Measurements from ENCODE around the gene TAF10.

The TAF10 gene

DNA sequence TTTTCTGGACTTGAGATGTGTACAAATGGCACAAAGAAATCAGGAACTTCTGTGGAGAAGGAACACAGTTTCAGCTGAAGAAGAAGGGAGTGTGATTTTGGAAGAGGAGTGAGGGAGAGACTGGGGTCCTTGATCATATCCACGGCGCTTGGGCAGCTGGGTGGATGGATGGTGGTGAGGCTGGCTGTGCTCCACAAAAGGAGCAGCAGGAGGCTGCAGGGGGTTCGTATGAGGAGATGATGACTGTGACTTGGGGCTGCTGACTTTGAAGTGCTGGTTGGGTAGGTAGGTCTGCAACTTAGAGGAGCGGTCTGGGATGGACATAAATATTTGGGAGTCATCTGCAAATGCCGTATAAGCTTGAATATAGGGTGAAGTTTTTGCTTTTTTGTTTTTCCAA is 44.9 kb upstream of the TAF10 start:
- H4K8ac ChIP-seq (ENCODE audit: low read depth, low read length): no peak overlapping the region
- H3K4me2 ChIP-seq (ENCODE audit: low read length): no peak overlapping the region
- no peak overlapping the region for H4K12ac ChIP-seq (ENCODE audit: low read depth, low read length)
- H3K27ac ChIP-seq (ENCODE audit: low read depth, low read length): no peak overlapping the region
- no peak overlapping the region for H2AFZ ChIP-seq (ENCODE audit: insufficient read depth, low read length, poor library complexity)
- peaks cover 0 to 6% of the 10 kb centered on the region in 2 experiments for H3K4me1 ChIP-seq (ENCODE audit: control insufficient read depth in 1 of 2, insufficient read depth in 2 of 2, low read length in 2 of 2)
- H3K79me1 ChIP-seq (ENCODE audit: low read length): no peaks in the 10 kb centered on the region
- no peaks in the 10 kb centered on the region for H3K9me3 ChIP-seq (ENCODE audit: insufficient read depth, low read depth, low read length)
- H3K36me3 ChIP-seq (ENCODE audit: control insufficient read depth in 1 of 2, insufficient read depth in 2 of 2, low read length in 2 of 2): no peaks in the 10 kb centered on the region
- H4K91ac ChIP-seq (ENCODE audit: low read depth, low read length): no peak overlapping the region
- H2BK120ac ChIP-seq (ENCODE audit: insufficient read depth, low read length, poor library complexity): no peak overlapping the region
- no peak overlapping the region for H3K14ac ChIP-seq (ENCODE audit: low read length)
- H3K23ac ChIP-seq (ENCODE audit: low read length): no peak overlapping the region
- no peak overlapping the region for H3K9ac ChIP-seq (ENCODE audit: low read length)
- H3K4me3 ChIP-seq (ENCODE audit: low read depth, low read length): no peak overlapping the region
- no peak overlapping the region for H3K18ac ChIP-seq (ENCODE audit: low read length)
- no peaks in the 10 kb centered on the region for H3K79me2 ChIP-seq (ENCODE audit: control insufficient read depth, insufficient read depth, low read length, poor library complexity)
- no peak overlapping the region for H2BK5ac ChIP-seq (ENCODE audit: low read depth, low read length, poor library complexity)
- H2AK5ac ChIP-seq (ENCODE audit: low read length): no peak overlapping the region
- DNase-seq: no peak
- H2BK12ac ChIP-seq (ENCODE audit: low read length): no peak overlapping the region
- H3K4ac ChIP-seq (ENCODE audit: low read depth, low read length): no peak overlapping the region
- no CpG with 5 or more reads among the region's 5 CpGs for WGBS (ENCODE audit: extremely low coverage, insufficient coverage, insufficient read length)
- H3K27me3 ChIP-seq (ENCODE audit: insufficient read depth, low read length): peaks cover 30% of the 10 kb centered on the region

- no CpG with 5 or more reads among the region's 4 CpGs for WGBS (ENCODE audit: extremely low coverage, insufficient coverage, insufficient read length)
- no peak overlapping the region for H3K4me3 ChIP-seq (ENCODE audit: low read depth, low read length)
- H3K79me2 ChIP-seq (ENCODE audit: control insufficient read depth, insufficient read depth, low read length, poor library complexity): no peaks in the 10 kb centered on the region
- no peak overlapping the region for H4K91ac ChIP-seq (ENCODE audit: low read depth, low read length)
- H3K14ac ChIP-seq (ENCODE audit: low read length): no peak overlapping the region
- no peaks in the 10 kb centered on the region for H3K79me1 ChIP-seq (ENCODE audit: low read length)
- DNase-seq: no peak
- no peak overlapping the region for H2AK5ac ChIP-seq (ENCODE audit: low read length)
- no peak overlapping the region for H2BK5ac ChIP-seq (ENCODE audit: low read depth, low read length, poor library complexity)
- H3K23ac ChIP-seq (ENCODE audit: low read length): no peak overlapping the region
- H4K8ac ChIP-seq (ENCODE audit: low read depth, low read length): no peak overlapping the region
- H2BK120ac ChIP-seq (ENCODE audit: insufficient read depth, low read length, poor library complexity): no peak overlapping the region
- no peak overlapping the region for H2AFZ ChIP-seq (ENCODE audit: insufficient read depth, low read length, poor library complexity)
- H4K12ac ChIP-seq (ENCODE audit: low read depth, low read length): no peak overlapping the region
- no peak overlapping the region for H3K9ac ChIP-seq (ENCODE audit: low read length)
- peaks cover 0 to 6% of the 10 kb centered on the region in 2 experiments for H3K4me1 ChIP-seq (ENCODE audit: control insufficient read depth in 1 of 2, insufficient read depth in 2 of 2, low read length in 2 of 2)
- H3K4ac ChIP-seq (ENCODE audit: low read depth, low read length): no peak overlapping the region
- H3K27me3 ChIP-seq (ENCODE audit: insufficient read depth, low read length): peaks cover 30% of the 10 kb centered on the region
- no peak overlapping the region for H2BK12ac ChIP-seq (ENCODE audit: low read length)
- H3K9me3 ChIP-seq (ENCODE audit: insufficient read depth, low read depth, low read length): no peaks in the 10 kb centered on the region
- H3K4me2 ChIP-seq (ENCODE audit: low read length): no peak overlapping the region
- H3K36me3 ChIP-seq (ENCODE audit: control insufficient read depth in 1 of 2, insufficient read depth in 2 of 2, low read length in 2 of 2): no peaks in the 10 kb centered on the region
- no peak overlapping the region for H3K27ac ChIP-seq (ENCODE audit: low read depth, low read length)
- no peak overlapping the region for H3K18ac ChIP-seq (ENCODE audit: low read length)
These were observed 44.5 kb upstream of the TAF10 start for GRCh38 chr11:6656584-6656915.

- H3K9me3 ChIP-seq (ENCODE audit: insufficient read depth, low read depth, low read length): no peaks in the 10 kb centered on the region
- peak within 1 kb of the TSS; percentile 46 for H3K4me2 ChIP-seq (ENCODE audit: low read length)
- peak within 1 kb of the TSS; percentile 22 for H4K91ac ChIP-seq (ENCODE audit: low read depth, low read length)
- H4K8ac ChIP-seq (ENCODE audit: low read depth, low read length): no peak within 1 kb of the TSS
- peak within 1 kb of the TSS; percentile 33 for H3K18ac ChIP-seq (ENCODE audit: low read length)
- H3K27me3 ChIP-seq (ENCODE audit: insufficient read depth, low read length): peaks cover 30% of the 10 kb centered on the region
- H3K14ac ChIP-seq (ENCODE audit: low read length): no peak within 1 kb of the TSS
- no peak within 1 kb of the TSS for H3K4ac ChIP-seq (ENCODE audit: low read depth, low read length)
- no peak within 1 kb of the TSS for H4K12ac ChIP-seq (ENCODE audit: low read depth, low read length)
- no peak within 1 kb of the TSS for H2BK12ac ChIP-seq (ENCODE audit: low read length)
- H3K4me3 ChIP-seq (ENCODE audit: low read depth, low read length): peak within 1 kb of the TSS; percentile 74
- no peak within 1 kb of the TSS for H3K27ac ChIP-seq (ENCODE audit: low read depth, low read length)
- no peak within 1 kb of the TSS for H2BK5ac ChIP-seq (ENCODE audit: low read depth, low read length, poor library complexity)
- peaks cover 0 to 6% of the 10 kb centered on the region in 2 experiments for H3K4me1 ChIP-seq (ENCODE audit: control insufficient read depth in 1 of 2, insufficient read depth in 2 of 2, low read length in 2 of 2)
- peak within 1 kb of the TSS; percentile 8 for H2AFZ ChIP-seq (ENCODE audit: insufficient read depth, low read length, poor library complexity)
- H3K9ac ChIP-seq (ENCODE audit: low read length): peak within 1 kb of the TSS; percentile 19
- no peaks in the 10 kb centered on the region for H3K79me1 ChIP-seq (ENCODE audit: low read length)
- WGBS (ENCODE audit: extremely low coverage, insufficient coverage, insufficient read length): 100% methylated on average over 3 of the region's 56 CpGs
- H3K79me2 ChIP-seq (ENCODE audit: control insufficient read depth, insufficient read depth, low read length, poor library complexity): no peaks in the 10 kb centered on the region
- DNase-seq: no peak
- no peak within 1 kb of the TSS for H2BK120ac ChIP-seq (ENCODE audit: insufficient read depth, low read length, poor library complexity)
- H3K36me3 ChIP-seq (ENCODE audit: control insufficient read depth in 1 of 2, insufficient read depth in 2 of 2, low read length in 2 of 2): no peaks in the 10 kb centered on the region
- no peak within 1 kb of the TSS for H3K23ac ChIP-seq (ENCODE audit: low read length)
- H2AK5ac ChIP-seq (ENCODE audit: low read length): no peak within 1 kb of the TSS
These were observed 44.0 kb upstream of the TAF10 start, which contains the start of gene DCHS1 for GRCh38 chr11:6655790-6656583. DCHS1 (minus strand) TSS chr11:6655809; CDS start chr11:6641613, 14,196 bp downstream.

GRCh38 chr11:6655020-6655789 is 43.2 kb upstream of the TAF10 start:
- H3K79me2 ChIP-seq (ENCODE audit: control insufficient read depth, insufficient read depth, low read length, poor library complexity): no peaks in the 10 kb centered on the region
- H3K27ac ChIP-seq (ENCODE audit: low read depth, low read length): no peak overlapping the region
- H3K9me3 ChIP-seq (ENCODE audit: insufficient read depth, low read depth, low read length): no peaks in the 10 kb centered on the region
- no peak overlapping the region for H3K23ac ChIP-seq (ENCODE audit: low read length)
- peak overlapping the region; percentile 42 for H3K4me2 ChIP-seq (ENCODE audit: low read length)
- H3K36me3 ChIP-seq (ENCODE audit: control insufficient read depth in 1 of 2, insufficient read depth in 2 of 2, low read length in 2 of 2): no peaks in the 10 kb centered on the region
- H3K14ac ChIP-seq (ENCODE audit: low read length): no peak overlapping the region
- no peak overlapping the region for H2BK120ac ChIP-seq (ENCODE audit: insufficient read depth, low read length, poor library complexity)
- peak overlapping the region; percentile 74 for H3K4me3 ChIP-seq (ENCODE audit: low read depth, low read length)
- peak overlapping the region; percentile 33 for H3K18ac ChIP-seq (ENCODE audit: low read length)
- peak overlapping the region; percentile 19 for H3K9ac ChIP-seq (ENCODE audit: low read length)
- no CpG with 5 or more reads among the region's 84 CpGs for WGBS (ENCODE audit: extremely low coverage, insufficient coverage, insufficient read length)
- peak overlapping the region; percentile 6 for H2AFZ ChIP-seq (ENCODE audit: insufficient read depth, low read length, poor library complexity)
- H3K79me1 ChIP-seq (ENCODE audit: low read length): no peaks in the 10 kb centered on the region
- H2BK12ac ChIP-seq (ENCODE audit: low read length): no peak overlapping the region
- peaks cover 30% of the 10 kb centered on the region for H3K27me3 ChIP-seq (ENCODE audit: insufficient read depth, low read length)
- H4K8ac ChIP-seq (ENCODE audit: low read depth, low read length): no peak overlapping the region
- H3K4ac ChIP-seq (ENCODE audit: low read depth, low read length): no peak overlapping the region
- no peak for DNase-seq
- peaks cover 0 to 6% of the 10 kb centered on the region in 2 experiments for H3K4me1 ChIP-seq (ENCODE audit: control insufficient read depth in 1 of 2, insufficient read depth in 2 of 2, low read length in 2 of 2)
- no peak overlapping the region for H2AK5ac ChIP-seq (ENCODE audit: low read length)
- H4K12ac ChIP-seq (ENCODE audit: low read depth, low read length): no peak overlapping the region
- peak overlapping the region; percentile 22 for H4K91ac ChIP-seq (ENCODE audit: low read depth, low read length)
- H2BK5ac ChIP-seq (ENCODE audit: low read depth, low read length, poor library complexity): no peak overlapping the region

Measured in trophoblast cell (in vitro differentiated cells and primary cell).